GM19351 (cell line): Measurements from ENCODE around the gene MRPL40.

ENCODE experiments used
- ATAC-seq: cut with Tn5 transposase; IDR thresholded peaks from one replicate; pipeline ENCODE4 v1.9.1; 2021; ENCODE audit warnings: mild to moderate bottlenecking, moderate library complexity; ENCODE audit not compliant: unreplicated experiment

The MRPL40 gene

GRCh38 chr22:19432133-19432851 is at the start of gene MRPL40:
TSS of gene MRPL40 (plus strand) at chr22:19432545. CDS start at chr22:19432555, 10 bp downstream.
- ATAC-seq: peak; percentile 80

- no peak for ATAC-seq
These were observed 49.1 kb upstream of the MRPL40 start for GRCh38 chr22:19383292-19383691.

GRCh38 chr22:19385221-19385906 is 47.0 kb upstream of the MRPL40 start:
- ATAC-seq: no peak

GRCh38 chr22:19386248-19386647 is 46.1 kb upstream of the MRPL40 start:
- no peak for ATAC-seq

GRCh38 chr22:19387038-19387437 is 45.3 kb upstream of the MRPL40 start:
- ATAC-seq: no peak

GRCh38 chr22:19387575-19387974 is 44.8 kb upstream of the MRPL40 start:
- no peak for ATAC-seq

- ATAC-seq: no peak
These were observed 38.6 kb upstream of the MRPL40 start for GRCh38 chr22:19393704-19394103.

GRCh38 chr22:19394274-19395050 is 37.9 kb upstream of the MRPL40 start:
- no peak for ATAC-seq

GRCh38 chr22:19395276-19395675 is 37.1 kb upstream of the MRPL40 start:
- ATAC-seq: no peak

GRCh38 chr22:19396561-19396933 is 35.8 kb upstream of the MRPL40 start:
- no peak for ATAC-seq

GRCh38 chr22:19396934-19397733 is 35.2 kb upstream of the MRPL40 start:
- no peak for ATAC-seq

GRCh38 chr22:19397734-19398104 is 34.6 kb upstream of the MRPL40 start:
- ATAC-seq: no peak

GRCh38 chr22:19398206-19398605 is 34.1 kb upstream of the MRPL40 start:
- no peak for ATAC-seq

- no peak for ATAC-seq
These were observed 33.7 kb upstream of the MRPL40 start for GRCh38 chr22:19398652-19399051.

GRCh38 chr22:19400881-19401280 is 31.5 kb upstream of the MRPL40 start:
- no peak for ATAC-seq

- ATAC-seq: no peak
These were observed 30.9 kb upstream of the MRPL40 start for GRCh38 chr22:19401483-19401882.

- no peak for ATAC-seq
These were observed 29.6 kb upstream of the MRPL40 start for GRCh38 chr22:19402642-19403191.

- ATAC-seq: no peak
These were observed 27.7 kb upstream of the MRPL40 start for GRCh38 chr22:19404676-19405075.

GRCh38 chr22:19405133-19405532 is 27.2 kb upstream of the MRPL40 start:
- no peak for ATAC-seq

GRCh38 chr22:19405652-19406051 is 26.7 kb upstream of the MRPL40 start:
- no peak for ATAC-seq
